CD4-positive, alpha-beta T cell treated with Interferon gamma for 1 hour (primary cell): Measurements from ENCODE around the gene CRTC2.

Source experiments
- DNase-seq: peaks from one replicate; pipeline ENCODE4 v3.0.0-alpha.2; 2020

The CRTC2 gene

GRCh38 chr1:153945131-153945794, 13.1 kb downstream of the CRTC2 start:
- DNase-seq = peak; percentile 86

DNA sequence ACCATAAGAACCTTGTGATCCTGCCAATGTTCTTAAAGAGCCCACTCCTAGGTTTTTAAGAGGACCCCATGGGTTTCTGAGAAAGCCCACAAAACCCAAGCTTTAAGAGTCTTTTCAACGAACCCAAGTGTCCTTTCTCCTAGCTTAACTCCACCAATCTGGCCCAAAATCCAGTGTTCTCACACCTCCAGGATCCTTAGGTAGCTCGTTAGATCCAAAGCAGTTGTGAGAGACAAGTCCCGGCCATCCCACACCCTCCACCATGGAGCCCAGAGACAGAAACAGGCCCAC, 13.6 kb downstream of the CRTC2 start:
- DNase-seq = no peak

DNA sequence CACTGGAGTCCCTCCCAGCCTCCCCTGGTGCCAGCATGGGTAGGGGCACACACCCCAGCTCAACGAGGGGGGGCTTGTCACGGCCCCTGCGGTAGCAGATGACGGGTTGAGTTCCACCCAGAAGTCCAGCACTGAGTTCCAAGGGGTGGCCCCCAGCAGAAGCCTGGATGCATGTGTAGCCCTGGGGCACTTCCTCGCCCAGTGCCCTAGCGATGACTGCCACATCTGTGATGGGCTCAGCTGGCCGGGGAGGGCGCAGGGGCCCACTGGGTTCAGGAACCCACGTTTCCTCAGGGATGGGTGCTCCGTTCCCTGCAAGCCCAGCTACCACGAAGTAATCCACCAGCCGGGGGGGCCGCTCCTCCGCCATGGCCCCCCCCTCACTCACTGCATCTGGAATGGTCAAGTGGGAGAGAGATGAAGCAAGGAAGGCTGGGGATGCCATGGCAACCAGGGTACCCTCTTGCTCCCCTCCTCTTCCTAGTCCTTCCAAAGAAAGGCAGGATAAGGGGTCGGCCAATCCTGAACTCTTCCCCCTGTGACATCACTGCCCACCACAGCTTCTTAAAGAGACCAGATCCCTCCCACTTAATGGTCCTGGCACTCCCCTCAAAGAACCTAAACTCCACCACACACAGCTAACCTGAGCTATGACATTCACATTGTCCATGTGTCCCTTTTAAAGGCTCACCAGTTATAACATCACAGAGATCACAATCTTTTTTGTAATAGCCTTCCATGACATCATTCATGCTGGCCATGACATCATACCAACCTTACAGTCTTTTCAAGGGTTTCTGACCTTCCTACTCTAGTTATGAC, 14.2 kb downstream of the CRTC2 start:
- peak; percentile 17 for DNase-seq

GRCh38 chr1:153942766-153943549, 15.5 kb downstream of the CRTC2 start:
- DNase-seq = no peak

- no peak for DNase-seq
Observed at GRCh38 chr1:153941826-153942725, 16.3 kb downstream of the CRTC2 start.

- DNase-seq = no peak
Observed at GRCh38 chr1:153940756-153941155, 17.7 kb downstream of the CRTC2 start.

DNA sequence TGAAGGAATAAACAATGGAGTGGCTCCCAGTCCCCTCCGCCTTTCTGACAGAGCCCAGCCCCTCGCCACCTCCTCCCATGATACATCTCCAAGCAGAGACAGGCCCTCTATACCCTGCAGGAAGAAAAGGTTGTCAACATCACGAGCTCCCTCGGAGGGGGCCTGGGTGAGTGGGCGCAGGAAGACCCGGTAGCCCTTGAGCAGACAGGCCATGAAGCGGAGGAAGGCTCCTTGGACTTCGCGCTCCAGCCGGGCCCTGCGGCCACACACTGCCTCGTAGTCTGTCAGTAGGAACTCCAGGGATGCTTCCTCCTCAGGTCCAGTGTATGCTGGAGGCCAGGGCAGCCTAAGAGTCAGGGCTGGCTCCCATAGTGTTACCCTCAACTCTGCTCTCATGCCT, 18.9 kb downstream of the CRTC2 start:
- DNase-seq = no peak

- DNase-seq = no peak
Observed at GRCh38 chr1:153938996-153939395, 19.4 kb downstream of the CRTC2 start.

GRCh38 chr1:153937331-153937730, 21.1 kb downstream of the CRTC2 start:
- DNase-seq = no peak

- DNase-seq = no peak
Observed at GRCh38 chr1:153936011-153936802, 22.2 kb downstream of the CRTC2 start.

GRCh38 chr1:153934746-153935145, 23.7 kb downstream of the CRTC2 start:
- no peak for DNase-seq

DNA sequence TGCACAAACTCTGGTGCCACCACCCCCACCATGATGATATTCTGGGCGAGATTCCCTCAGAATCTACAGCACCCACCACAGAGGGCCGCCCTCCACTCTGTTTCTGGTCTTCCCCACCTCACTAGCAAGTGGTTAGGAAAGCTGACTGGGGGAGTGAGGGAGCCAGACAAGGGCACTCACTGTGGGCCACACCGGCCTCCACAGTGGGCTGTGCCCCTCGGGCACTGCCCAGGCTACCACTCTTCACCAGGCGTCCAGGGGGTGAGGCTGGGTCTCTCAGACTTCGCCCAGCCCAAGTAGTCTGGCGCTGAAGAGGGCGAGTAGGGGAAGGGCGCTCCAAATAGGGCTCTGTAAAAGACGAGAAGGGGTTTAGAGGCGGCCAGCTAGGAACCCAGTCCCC, 24.5 kb downstream of the CRTC2 start:
- no peak for DNase-seq

GRCh38 chr1:153933430-153933829, 25.0 kb downstream of the CRTC2 start:
- DNase-seq = no peak

- DNase-seq = no peak
Observed at GRCh38 chr1:153932156-153933131, 26.0 kb downstream of the CRTC2 start.

DNA sequence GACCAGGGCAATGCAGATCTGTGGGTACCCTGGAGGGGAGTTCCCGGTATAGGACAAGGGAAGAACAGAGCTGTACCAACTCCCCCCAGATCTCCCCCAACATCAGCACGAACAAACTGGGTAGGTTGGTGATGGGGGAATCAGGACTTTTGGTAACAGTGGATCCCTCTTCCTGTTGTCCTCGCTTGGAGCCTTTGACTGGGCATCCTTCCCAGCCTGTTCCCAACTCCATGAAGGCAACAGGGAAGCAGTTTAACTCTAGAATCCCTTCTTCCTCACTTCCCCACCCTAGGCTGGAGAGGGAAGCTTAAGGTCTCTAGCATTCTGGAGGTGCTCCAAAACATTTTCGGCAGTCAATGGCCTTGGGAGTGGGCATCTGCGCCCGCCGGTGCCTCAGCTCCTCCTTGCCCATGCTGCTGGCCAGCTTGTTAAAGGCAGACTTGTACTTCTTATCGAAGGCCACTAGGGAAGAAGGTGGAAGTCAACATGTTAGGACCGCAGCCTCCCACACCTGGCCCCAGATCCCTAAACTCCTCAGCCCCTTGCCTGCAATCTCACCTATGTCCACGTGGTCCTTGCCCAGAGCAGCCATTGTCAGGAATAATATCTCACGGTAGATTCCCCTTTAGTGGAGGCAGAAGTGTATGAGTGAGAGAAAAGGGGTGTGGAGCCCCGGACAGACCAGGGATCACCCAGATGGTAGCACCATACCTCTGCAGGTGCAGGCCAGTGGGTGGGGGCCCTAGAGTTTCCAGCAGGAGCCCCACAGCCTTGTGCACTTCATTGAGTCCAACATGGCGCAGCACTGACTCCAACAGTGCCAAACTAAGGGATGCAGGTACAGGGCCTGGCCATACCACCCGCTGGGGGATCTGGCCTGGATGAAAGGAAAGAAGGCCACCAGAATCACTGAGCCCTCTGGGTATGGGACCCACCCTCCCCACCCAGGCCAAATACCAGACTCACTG, 28.1 kb downstream of the CRTC2 start:
- no peak for DNase-seq

DNA sequence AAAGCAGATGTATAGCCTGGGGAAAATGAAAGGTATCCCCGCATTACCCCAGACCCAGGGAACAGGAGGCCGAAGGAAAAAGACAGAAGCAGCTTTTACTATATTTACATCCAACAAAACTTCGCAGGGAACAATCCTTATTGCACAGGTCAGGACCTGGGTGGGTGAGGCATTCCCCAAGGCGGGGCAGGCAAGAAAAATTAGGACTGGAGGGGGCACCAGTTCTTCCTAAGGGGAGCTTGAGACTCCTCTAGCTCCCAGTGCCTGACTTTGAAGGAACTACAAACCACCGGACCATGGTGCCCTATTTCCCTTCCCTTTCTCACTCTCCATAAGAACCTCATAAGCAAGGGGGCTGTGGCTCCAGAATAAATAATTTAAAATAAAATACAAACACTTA, 29.0 kb downstream of the CRTC2 start:
- DNase-seq = no peak

DNA sequence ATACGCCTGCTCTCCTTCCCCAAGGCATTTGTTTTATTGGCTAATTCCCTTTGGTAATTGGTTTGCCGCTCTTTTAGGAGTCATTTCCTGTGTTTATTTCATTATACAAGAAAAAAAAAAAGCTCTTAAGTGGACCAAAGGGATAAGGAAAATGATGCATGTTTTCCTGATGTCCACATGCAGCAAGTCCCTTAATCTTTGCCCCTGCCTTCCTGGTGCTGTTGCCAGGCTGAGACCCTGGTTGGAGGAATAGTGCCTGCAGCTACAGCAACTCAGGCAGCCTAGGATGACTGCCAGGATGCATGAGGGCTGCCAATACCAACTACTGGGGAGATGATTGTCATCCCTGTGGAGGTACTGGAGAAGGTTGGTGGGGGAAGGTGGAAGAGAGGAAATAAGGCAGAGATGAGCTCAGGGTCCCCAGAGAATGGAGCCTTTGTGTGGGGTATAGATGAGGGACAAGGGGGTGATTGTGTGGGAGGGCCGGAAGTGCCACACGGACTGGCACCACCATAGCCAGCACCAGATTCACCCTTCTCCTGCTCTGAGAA, 29.5 kb downstream of the CRTC2 start:
- no peak for DNase-seq

DNA sequence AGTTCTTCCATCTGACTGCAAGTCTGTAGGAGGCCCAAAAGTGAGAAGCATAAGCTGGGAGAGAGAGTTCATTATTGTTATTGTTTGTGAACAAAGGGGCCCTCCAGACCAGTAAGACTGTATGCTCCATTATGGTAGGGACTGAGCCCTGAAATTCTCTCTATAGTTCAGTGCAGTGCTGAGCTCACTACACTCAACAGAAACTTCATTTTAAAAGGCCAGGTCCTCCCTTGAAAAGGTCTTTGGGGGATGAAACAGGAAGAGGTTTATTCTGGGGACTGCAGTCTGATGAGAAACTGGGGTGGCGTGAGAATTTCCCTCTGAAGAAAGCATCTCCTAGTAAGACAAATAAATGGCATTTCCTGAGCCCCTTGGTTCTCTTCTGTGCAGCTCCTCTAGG, 30.2 kb downstream of the CRTC2 start:
- DNase-seq = no peak

GRCh38 chr1:153926405-153926804, 32.0 kb downstream of the CRTC2 start:
- no peak for DNase-seq
